ENCODE measurements around the gene DOCK3.
"Not testable (repeated sequence)": the region's sequence is repeated elsewhere in the genome, so short reads cannot be mapped to it uniquely, and the experiment has no call there.

DOCK3 gene

DNA sequence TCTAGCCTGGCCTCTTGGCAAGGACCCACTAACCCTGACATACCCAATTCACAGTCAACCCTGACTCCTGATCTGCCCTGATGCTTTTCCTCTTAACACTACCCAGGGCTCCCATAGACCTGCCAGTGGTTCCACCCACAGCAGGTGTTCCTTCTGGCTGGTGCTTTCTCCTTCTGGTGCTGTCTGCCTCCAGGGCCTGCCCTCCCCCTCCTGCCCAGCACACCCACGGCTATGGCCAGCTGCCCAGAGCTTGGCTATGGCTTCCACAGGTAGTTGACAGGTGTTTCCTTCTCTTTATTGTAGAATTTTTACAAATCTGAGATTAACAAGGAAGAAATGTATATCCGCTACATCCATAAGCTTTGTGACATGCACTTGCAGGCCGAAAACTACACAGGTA, 663.9 kb downstream of the DOCK3 start:
- no peak for DNase-seq

GRCh38 chr3:51340013-51340829, 665.5 kb downstream of the DOCK3 start:
- DNase-seq = no peak

DNA sequence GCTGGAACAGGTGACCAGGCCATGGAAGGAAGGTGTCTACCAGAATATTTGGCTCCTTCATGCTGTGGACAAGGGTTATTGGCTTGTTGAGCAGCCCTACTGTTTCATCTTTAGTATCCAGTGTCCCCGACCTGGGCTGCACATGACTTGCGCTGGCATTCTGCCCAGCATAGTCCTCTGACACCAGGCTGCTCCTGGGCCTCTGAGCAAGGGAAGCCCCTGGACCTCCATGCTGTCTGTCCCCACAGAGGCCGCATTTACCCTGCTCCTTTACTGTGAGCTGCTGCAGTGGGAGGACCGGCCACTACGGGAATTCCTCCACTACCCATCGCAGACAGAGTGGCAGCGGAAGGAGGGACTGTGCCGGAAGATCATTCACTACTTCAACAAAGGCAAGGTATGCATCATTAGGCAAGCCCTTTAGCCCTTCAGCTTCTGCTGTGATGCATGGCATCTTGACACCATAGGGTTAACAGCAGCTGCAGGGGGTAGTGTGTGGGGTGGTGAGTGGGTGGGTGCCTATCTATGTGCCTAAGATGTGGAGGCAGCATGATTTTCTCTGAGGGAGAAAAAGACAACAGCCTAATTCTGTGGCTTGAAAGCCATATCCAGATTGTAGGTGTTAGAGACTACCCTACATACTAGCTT, 666.4 kb downstream of the DOCK3 start:
- no peak for DNase-seq

DNA sequence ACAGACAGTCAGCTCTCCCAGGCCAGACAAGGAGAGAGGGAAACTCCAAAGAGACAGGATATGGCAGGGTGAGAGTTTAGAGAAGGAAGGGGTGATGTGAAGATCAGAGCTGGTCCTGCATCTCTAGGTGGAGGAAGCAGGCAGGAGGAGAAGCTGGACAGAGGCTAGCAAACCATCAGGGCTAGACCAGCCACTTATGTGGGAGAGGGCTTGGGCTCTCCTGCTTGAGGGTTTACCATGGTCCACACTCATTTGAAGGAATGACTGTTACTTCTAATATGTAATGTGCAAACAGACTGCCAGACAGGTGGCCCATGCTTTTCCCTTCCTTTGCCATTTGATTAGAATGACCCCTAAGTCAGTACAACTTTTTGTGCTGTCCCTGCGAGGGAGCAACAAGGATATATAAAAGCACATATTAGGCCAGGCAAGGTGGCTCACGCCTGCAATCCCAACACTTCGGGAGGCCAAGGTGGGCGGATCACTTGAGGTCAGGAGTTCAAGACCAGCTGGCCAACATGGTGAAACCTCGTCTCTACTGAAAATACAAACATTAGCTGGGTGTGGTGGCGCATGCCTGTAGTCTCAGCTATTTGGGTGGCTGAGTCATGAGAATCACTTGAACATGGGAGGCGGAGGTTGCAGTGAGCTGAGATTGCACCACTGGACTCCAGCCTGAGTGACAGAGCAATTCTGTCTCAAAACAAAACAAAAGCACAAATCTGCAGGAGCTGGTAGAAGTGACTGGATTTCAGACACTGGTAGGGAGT, 669.4 kb downstream of the DOCK3 start:
- DNase-seq = no peak

- no peak for DNase-seq
Observed at GRCh38 chr3:51350751-51351150, 676.0 kb downstream of the DOCK3 start.

GRCh38 chr3:51353131-51353530, 678.4 kb downstream of the DOCK3 start:
- no peak for DNase-seq

GRCh38 chr3:51353691-51354090, 679.0 kb downstream of the DOCK3 start:
- DNase-seq = no peak

- DNase-seq = no peak
Observed at GRCh38 chr3:51354172-51354571, 679.4 kb downstream of the DOCK3 start.

- DNase-seq = no peak
Observed at GRCh38 chr3:51354731-51355615, 680.2 kb downstream of the DOCK3 start.

- no peak for DNase-seq
Observed at GRCh38 chr3:51355891-51356578, 681.3 kb downstream of the DOCK3 start.

GRCh38 chr3:51357856-51358255, 683.1 kb downstream of the DOCK3 start:
- no peak for DNase-seq

DNA sequence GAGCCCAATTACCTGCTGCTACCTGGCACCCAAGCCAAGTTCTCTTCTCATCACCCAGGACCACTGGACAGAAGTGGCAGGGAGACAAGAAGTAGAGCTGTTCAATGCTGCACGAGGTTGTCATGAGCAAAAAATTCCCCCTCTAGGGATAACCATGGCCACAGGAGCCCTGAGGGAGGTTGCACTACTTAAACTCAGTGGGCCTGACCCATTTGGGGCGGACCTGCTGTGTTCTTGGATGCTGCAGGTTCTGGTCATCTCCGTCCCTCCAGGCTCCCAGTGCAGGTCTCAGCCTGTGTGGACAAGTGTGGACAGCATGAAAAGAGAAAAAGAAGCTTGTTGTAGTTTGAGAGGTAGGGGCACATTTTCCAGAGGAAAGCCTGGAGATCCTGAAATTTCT, 684.3 kb downstream of the DOCK3 start:
- no peak for DNase-seq

- DNase-seq = no peak
Observed at GRCh38 chr3:51360806-51361205, 686.1 kb downstream of the DOCK3 start.

DNA sequence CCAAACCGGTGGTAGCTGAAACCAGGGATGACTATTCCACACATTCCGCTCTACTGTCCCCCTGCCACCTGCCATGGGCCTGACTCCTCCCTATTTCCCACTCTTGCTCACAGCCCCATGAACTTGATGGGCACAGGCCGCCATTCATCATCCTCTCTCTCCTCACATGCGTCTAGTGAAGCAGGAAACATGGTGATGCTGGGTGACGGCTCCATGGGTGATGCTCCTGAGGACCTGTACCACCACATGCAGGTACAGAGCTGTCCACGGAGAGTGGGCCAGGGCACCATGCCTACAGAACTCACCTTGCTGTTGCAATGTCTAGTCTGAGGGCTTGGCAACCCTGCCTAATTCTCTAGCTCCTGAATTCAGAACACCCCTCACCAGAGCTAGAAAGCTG, 687.0 kb downstream of the DOCK3 start:
- no peak for DNase-seq

- DNase-seq = no peak
Observed at GRCh38 chr3:51362476-51362875, 687.7 kb downstream of the DOCK3 start.

GRCh38 chr3:51368276-51368675, 693.5 kb downstream of the DOCK3 start:
- not testable (repeated sequence) for DNase-seq

- DNase-seq = no peak
Observed at GRCh38 chr3:51371943-51372557, 697.3 kb downstream of the DOCK3 start.

GRCh38 chr3:51373658-51374421, 699.1 kb downstream of the DOCK3 start:
- DNase-seq = no peak

GRCh38 chr3:51374456-51374855, 699.7 kb downstream of the DOCK3 start:
- DNase-seq = no peak

GRCh38 chr3:51375136-51375535, 700.4 kb downstream of the DOCK3 start:
- no peak for DNase-seq

DNA sequence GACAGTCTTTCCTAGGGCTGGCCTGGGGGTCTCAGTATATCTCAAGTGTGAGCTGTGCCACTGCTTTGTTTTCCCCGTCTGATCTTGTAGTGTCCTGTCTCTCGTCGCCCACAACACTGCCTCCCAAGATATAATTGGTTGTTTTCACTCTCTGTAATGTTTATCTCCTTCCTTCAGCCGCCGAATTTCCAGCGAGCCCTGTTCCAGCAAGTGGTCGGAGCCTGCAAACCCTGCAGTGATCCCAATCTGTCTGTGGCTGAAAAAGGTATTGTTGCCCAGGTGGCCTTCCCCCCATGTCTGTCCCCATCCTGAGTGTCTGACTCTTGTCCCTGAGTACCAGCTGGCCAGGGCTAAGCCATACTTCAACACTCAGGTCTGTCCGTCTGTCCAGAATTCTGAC, 700.8 kb downstream of the DOCK3 start:
- DNase-seq = no peak
